Activated naive CD4-positive, alpha-beta T cell treated with anti-CD3 and anti-CD28 coated beads, Interleukin-2, amount 10 ng/mL, durations not matched to agents 7 days and 5 days (primary cell): ENCODE data around the gene DOCK2.
"Not testable (repeated sequence)": the region's sequence is repeated elsewhere in the genome, so short reads cannot be mapped to it uniquely, and the experiment has no call there.

Experiments
- CTCF ChIA-PET: fragments of 350-600 bp; sonication (Branson Sonifier 250); formaldehyde crosslinking; loops from one replicate; lab custom pipeline; 2021; ENCODE audit warnings: antibody characterized with exemption; lab: Charles Lee
- DNase-seq: peaks from one replicate; pipeline ENCODE4 v3.0.0-alpha.2; 2020
- H3K27ac Mint-ChIP-seq: one replicate; pipeline ENCODE4 v1.8.0; 2021; ENCODE audit warnings: mild to moderate bottlenecking, moderate library complexity, mixed read lengths
- H3K27me3 Mint-ChIP-seq: one replicate; pipeline ENCODE4 v1.8.0; 2021; ENCODE audit warnings: mild to moderate bottlenecking, mixed read lengths
- H3K36me3 Mint-ChIP-seq: one replicate; pipeline ENCODE4 v1.8.0; 2021; ENCODE audit warnings: mixed read lengths
- H3K4me1 Mint-ChIP-seq: one replicate; pipeline ENCODE4 v1.8.0; 2021; ENCODE audit warnings: mixed read lengths
- H3K4me3 Mint-ChIP-seq: one replicate; pipeline ENCODE4 v1.8.0; 2021; ENCODE audit warnings: mild to moderate bottlenecking, moderate library complexity, mixed read lengths
- H3K9me3 Mint-ChIP-seq: one replicate; pipeline ENCODE4 v1.8.0; 2021; ENCODE audit warnings: mixed read lengths

Gene DOCK2

GRCh38 chr5:169944922-169945680, 308.0 kb downstream of the DOCK2 start:
- CTCF ChIA-PET, result no interaction called here
- Mint-ChIP-seq H3K9me3 (no peaks in the 10 kb centered on the region), H3K27ac (peak overlapping the region; percentile 4), H3K4me1 (peaks cover 3% of the 10 kb centered on the region), H3K4me3 (no peak overlapping the region), H3K36me3 (peaks cover 20% of the 10 kb centered on the region), H3K27me3 (no peaks in the 10 kb centered on the region)
- no peak for DNase-seq

GRCh38 chr5:169945831-169946261, 308.8 kb downstream of the DOCK2 start:
- Mint-ChIP-seq H3K4me1 (peaks cover 3% of the 10 kb centered on the region), H3K27me3 (no peaks in the 10 kb centered on the region), H3K9me3 (no peaks in the 10 kb centered on the region), H3K27ac (no peak overlapping the region), H3K36me3 (peaks cover 21% of the 10 kb centered on the region), H3K4me3 (no peak overlapping the region)
- no peak for DNase-seq
- CTCF ChIA-PET, result no interaction called here

- H3K27me3 Mint-ChIP-seq, result no peaks in the 10 kb centered on the region
- no peak for DNase-seq
- peaks cover 3% of the 10 kb centered on the region for H3K4me1 Mint-ChIP-seq
- peaks cover 22% of the 10 kb centered on the region for H3K36me3 Mint-ChIP-seq
- peak overlapping the region; percentile 33 for H3K27ac Mint-ChIP-seq
- no peaks in the 10 kb centered on the region for H3K9me3 Mint-ChIP-seq
- CTCF ChIA-PET, result interaction anchor here (0.6 kb wide), 1 partner anchor 912 kb away, joined by 3 read pairs; no protein-coding TSS in a partner anchor
- H3K4me3 Mint-ChIP-seq, result no peak overlapping the region
Observed at GRCh38 chr5:169946743-169947295, 309.7 kb downstream of the DOCK2 start.

- no peak overlapping the region for H3K4me3 Mint-ChIP-seq
- peaks cover 27% of the 10 kb centered on the region for H3K36me3 Mint-ChIP-seq
- DNase-seq, result no peak
- H3K9me3 Mint-ChIP-seq, result no peaks in the 10 kb centered on the region
- no peaks in the 10 kb centered on the region for H3K27me3 Mint-ChIP-seq
- no peak overlapping the region for H3K27ac Mint-ChIP-seq
- CTCF ChIA-PET, result no interaction called here
- H3K4me1 Mint-ChIP-seq, result no peaks in the 10 kb centered on the region
Observed at GRCh38 chr5:169950333-169950732, 313.3 kb downstream of the DOCK2 start.

- not testable (repeated sequence) for DNase-seq, H3K27me3 Mint-ChIP-seq, H3K4me1 Mint-ChIP-seq, H3K4me3 Mint-ChIP-seq, H3K27ac Mint-ChIP-seq, H3K9me3 Mint-ChIP-seq
- peaks cover 25% of the 10 kb centered on the region for H3K36me3 Mint-ChIP-seq
- CTCF ChIA-PET, result interaction anchor here (0.7 kb wide), 1 partner anchor 33 kb away, joined by 3 read pairs; no protein-coding TSS in a partner anchor
Observed at GRCh38 chr5:169953196-169953595, 316.1 kb downstream of the DOCK2 start.

GRCh38 chr5:169954786-169955185, 317.7 kb downstream of the DOCK2 start:
- H3K4me1 Mint-ChIP-seq, result no peaks in the 10 kb centered on the region
- DNase-seq, result no peak
- H3K4me3 Mint-ChIP-seq, result no peak overlapping the region
- H3K9me3 Mint-ChIP-seq, result no peaks in the 10 kb centered on the region
- H3K36me3 Mint-ChIP-seq, result peaks cover 23% of the 10 kb centered on the region
- no peak overlapping the region for H3K27ac Mint-ChIP-seq
- H3K27me3 Mint-ChIP-seq, result no peaks in the 10 kb centered on the region
- CTCF ChIA-PET, result no interaction called here

- no peaks in the 10 kb centered on the region for H3K9me3 Mint-ChIP-seq
- no peak for DNase-seq
- H3K27me3 Mint-ChIP-seq, result no peaks in the 10 kb centered on the region
- H3K4me1 Mint-ChIP-seq, result no peaks in the 10 kb centered on the region
- CTCF ChIA-PET, result no interaction called here
- H3K36me3 Mint-ChIP-seq, result peaks cover 19% of the 10 kb centered on the region
- H3K4me3 Mint-ChIP-seq, result no peak overlapping the region
- no peak overlapping the region for H3K27ac Mint-ChIP-seq
Observed at GRCh38 chr5:169956126-169956525, 319.1 kb downstream of the DOCK2 start.

- Mint-ChIP-seq H3K36me3 (peaks cover 18% of the 10 kb centered on the region), H3K4me1 (no peaks in the 10 kb centered on the region), H3K9me3 (no peaks in the 10 kb centered on the region), H3K27me3 (no peaks in the 10 kb centered on the region), H3K27ac (no peak overlapping the region), H3K4me3 (no peak overlapping the region)
- CTCF ChIA-PET, result no interaction called here
- DNase-seq, result no peak
Observed at GRCh38 chr5:169956756-169957155, 319.7 kb downstream of the DOCK2 start.

- H3K27me3 Mint-ChIP-seq, result no peaks in the 10 kb centered on the region
- peaks cover 18% of the 10 kb centered on the region for H3K36me3 Mint-ChIP-seq
- H3K4me1 Mint-ChIP-seq, result no peaks in the 10 kb centered on the region
- H3K9me3 Mint-ChIP-seq, result no peaks in the 10 kb centered on the region
- no peak for DNase-seq
- H3K27ac Mint-ChIP-seq, result no peak overlapping the region
- H3K4me3 Mint-ChIP-seq, result no peak overlapping the region
- CTCF ChIA-PET, result no interaction called here
Observed at GRCh38 chr5:169958278-169958677, 321.2 kb downstream of the DOCK2 start.

- Mint-ChIP-seq H3K27me3 (no peaks in the 10 kb centered on the region), H3K27ac (no peak overlapping the region), H3K9me3 (no peaks in the 10 kb centered on the region), H3K4me1 (no peaks in the 10 kb centered on the region), H3K4me3 (no peak overlapping the region), H3K36me3 (peaks cover 10% of the 10 kb centered on the region)
- DNase-seq, result no peak
- CTCF ChIA-PET, result no interaction called here
Observed at GRCh38 chr5:169960659-169961058, 323.6 kb downstream of the DOCK2 start.

- Mint-ChIP-seq H3K27me3 (no peaks in the 10 kb centered on the region), H3K27ac (no peak overlapping the region)
Observed at GRCh38 chr5:169964246-169964645, 327.2 kb downstream of the DOCK2 start.

GRCh38 chr5:169970339-169970738, 333.3 kb downstream of the DOCK2 start:
- no peak overlapping the region for H3K4me3 Mint-ChIP-seq
- H3K27me3 Mint-ChIP-seq, result no peaks in the 10 kb centered on the region
- H3K4me1 Mint-ChIP-seq, result no peaks in the 10 kb centered on the region
- H3K36me3 Mint-ChIP-seq, result peaks cover 7% of the 10 kb centered on the region
- H3K9me3 Mint-ChIP-seq, result no peaks in the 10 kb centered on the region
- H3K27ac Mint-ChIP-seq, result no peak overlapping the region
- DNase-seq, result no peak
- CTCF ChIA-PET, result no interaction called here

More at GRCh38 chr5:169964246-169964645, 327.2 kb downstream of the DOCK2 start:
- Mint-ChIP-seq H3K4me3 (no peak overlapping the region), H3K9me3 (no peaks in the 10 kb centered on the region), H3K4me1 (no peaks in the 10 kb centered on the region), H3K36me3 (peaks cover 6% of the 10 kb centered on the region)
- CTCF ChIA-PET, result no interaction called here
- DNase-seq, result no peak

GRCh38 chr5:169970911-169971765, 334.1 kb downstream of the DOCK2 start:
- no peaks in the 10 kb centered on the region for H3K27me3 Mint-ChIP-seq
- no peaks in the 10 kb centered on the region for H3K9me3 Mint-ChIP-seq
- CTCF ChIA-PET, result interaction anchor here (1.0 to 1.1 kb wide), 2 partner anchors 9 to 14 kb away, joined by 3 to 6 read pairs; partner anchors contain the start of gene INSYN2B
- no peak for DNase-seq
- H3K27ac Mint-ChIP-seq, result no peak overlapping the region
- no peak overlapping the region for H3K4me3 Mint-ChIP-seq
- no peaks in the 10 kb centered on the region for H3K4me1 Mint-ChIP-seq
- H3K36me3 Mint-ChIP-seq, result peaks cover 7% of the 10 kb centered on the region

- CTCF ChIA-PET, result interaction anchor here (1.0 to 1.1 kb wide), 2 partner anchors 9 to 14 kb away, joined by 3 to 6 read pairs; partner anchors contain the start of gene INSYN2B
- DNase-seq, result no peak
- peaks cover 7% of the 10 kb centered on the region for H3K36me3 Mint-ChIP-seq
- no peak overlapping the region for H3K27ac Mint-ChIP-seq
- no peaks in the 10 kb centered on the region for H3K27me3 Mint-ChIP-seq
- no peaks in the 10 kb centered on the region for H3K4me1 Mint-ChIP-seq
- H3K9me3 Mint-ChIP-seq, result no peaks in the 10 kb centered on the region
- no peak overlapping the region for H3K4me3 Mint-ChIP-seq
Observed at GRCh38 chr5:169971780-169972179, 334.7 kb downstream of the DOCK2 start.
